ENCODE measurements around the gene ITCH.

DNA sequence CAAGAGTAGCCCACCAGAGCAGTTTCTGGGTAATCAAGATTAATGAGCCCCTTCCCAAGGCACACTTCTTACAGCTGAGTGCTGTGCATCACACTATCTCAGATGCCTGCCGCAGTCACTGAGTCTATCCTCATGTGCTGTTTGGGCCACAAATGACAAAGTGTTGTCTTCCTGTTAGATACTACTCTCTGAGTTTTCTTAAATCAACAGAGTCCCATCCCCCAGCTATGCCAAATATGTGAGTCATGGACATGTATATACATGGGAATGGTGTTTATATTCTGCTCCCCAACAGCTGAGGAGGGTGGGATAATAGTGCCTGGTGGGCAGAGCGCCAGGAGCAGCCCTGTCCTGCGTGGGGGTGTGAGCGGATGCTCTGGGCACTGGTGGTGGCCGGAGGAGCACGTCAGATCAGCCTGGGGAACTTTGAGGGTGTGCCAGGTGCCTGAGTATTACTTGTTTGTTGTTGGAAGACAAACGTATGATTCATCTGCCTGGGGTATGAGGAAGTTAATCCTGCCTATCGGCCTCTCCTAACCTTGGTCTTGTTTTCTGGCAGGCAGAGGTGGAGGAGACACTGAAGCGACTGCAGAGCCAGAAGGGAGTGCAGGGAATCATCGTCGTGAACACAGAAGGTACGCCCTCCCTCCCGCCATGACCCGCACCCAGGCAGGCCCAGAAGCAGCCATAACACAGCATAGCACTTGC is 162.8 kb downstream of the ITCH start:
- TF ChIP-seq, protein P1, sequence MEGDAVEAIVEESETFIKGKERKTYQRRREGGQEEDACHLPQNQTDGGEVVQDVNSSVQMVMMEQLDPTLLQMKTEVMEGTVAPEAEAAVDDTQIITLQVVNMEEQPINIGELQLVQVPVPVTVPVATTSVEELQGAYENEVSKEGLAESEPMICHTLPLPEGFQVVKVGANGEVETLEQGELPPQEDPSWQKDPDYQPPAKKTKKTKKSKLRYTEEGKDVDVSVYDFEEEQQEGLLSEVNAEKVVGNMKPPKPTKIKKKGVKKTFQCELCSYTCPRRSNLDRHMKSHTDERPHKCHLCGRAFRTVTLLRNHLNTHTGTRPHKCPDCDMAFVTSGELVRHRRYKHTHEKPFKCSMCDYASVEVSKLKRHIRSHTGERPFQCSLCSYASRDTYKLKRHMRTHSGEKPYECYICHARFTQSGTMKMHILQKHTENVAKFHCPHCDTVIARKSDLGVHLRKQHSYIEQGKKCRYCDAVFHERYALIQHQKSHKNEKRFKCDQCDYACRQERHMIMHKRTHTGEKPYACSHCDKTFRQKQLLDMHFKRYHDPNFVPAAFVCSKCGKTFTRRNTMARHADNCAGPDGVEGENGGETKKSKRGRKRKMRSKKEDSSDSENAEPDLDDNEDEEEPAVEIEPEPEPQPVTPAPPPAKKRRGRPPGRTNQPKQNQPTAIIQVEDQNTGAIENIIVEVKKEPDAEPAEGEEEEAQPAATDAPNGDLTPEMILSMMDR (IDR thresholded peaks at IDR 0.05): no peak
- no peak for TF ChIP-seq POLR2A (IDR thresholded peaks at IDR 0.05)
